SH-SY5Y (cell line): ENCODE measurements around the gene RAB1A.

Experiments used
- GATA2 ChIP-seq: IDR thresholded peaks from 2 replicates; pipeline ENCODE4 v1.6.1; 2011; ENCODE audit warnings: mild to moderate bottlenecking, low read depth, low read length
- GATA3 ChIP-seq: IDR thresholded peaks from 2 replicates; pipeline ENCODE4 v1.6.1; 2011; ENCODE audit warnings: low read depth, mild to moderate bottlenecking, low read length, moderate library complexity

Gene RAB1A

GRCh38 chr2:65061910-65062339, 68.0 kb downstream of the RAB1A start:
- TF ChIP-seq GATA3 (no peak), GATA2 (no peak)

GRCh38 chr2:65061146-65061909, 68.6 kb downstream of the RAB1A start:
- no peak for TF ChIP-seq GATA3
- TF ChIP-seq GATA2, result no peak

GRCh38 chr2:65059071-65059470, 70.8 kb downstream of the RAB1A start:
- TF ChIP-seq GATA3, result no peak
- TF ChIP-seq GATA2, result no peak

GRCh38 chr2:65057391-65058052, 72.4 kb downstream of the RAB1A start:
- TF ChIP-seq GATA3 (no peak), GATA2 (no peak)

- TF ChIP-seq GATA2 (no peak), GATA3 (no peak)
Measured at GRCh38 chr2:65057054-65057375, 72.9 kb downstream of the RAB1A start.

- no peak for TF ChIP-seq GATA3
- TF ChIP-seq GATA2, result peak; percentile 33; the same call in 1 of the 2 replicates
Measured at GRCh38 chr2:65056215-65057053, 73.5 kb downstream of the RAB1A start, which contains the start of gene CEP68. TSS of gene CEP68 (plus strand) at chr2:65056416. CDS start at chr2:65069445, 13,029 bp downstream.

- TF ChIP-seq GATA3 (no peak), GATA2 (no peak)
Measured at GRCh38 chr2:65055422-65056214, 74.3 kb downstream of the RAB1A start.

GRCh38 chr2:65054749-65055421, 75.0 kb downstream of the RAB1A start:
- no peak for TF ChIP-seq GATA3
- no peak for TF ChIP-seq GATA2

- TF ChIP-seq GATA2, result no peak
- no peak for TF ChIP-seq GATA3
Measured at GRCh38 chr2:65053199-65053598, 76.7 kb downstream of the RAB1A start.

GRCh38 chr2:65050931-65051330, 79.0 kb downstream of the RAB1A start:
- TF ChIP-seq GATA3 (no peak), GATA2 (no peak)

GRCh38 chr2:65049010-65049639, 80.8 kb downstream of the RAB1A start:
- no peak for TF ChIP-seq GATA2

GRCh38 chr2:65046633-65047407, 83.1 kb downstream of the RAB1A start:
- TF ChIP-seq GATA3 (no peak), GATA2 (no peak)
